HepG2 (cell line): Measurements from ENCODE around the gene VAMP5. TPM values are rescaled to one million over a fixed set of nuclear protein-coding genes. Genes with fewer than 3 reads are reported as not detected.

Experiments
- BRCA1 ChIP-seq: sonication (generic); formaldehyde crosslinking; IDR thresholded peaks from 2 replicates; pipeline ENCODE4 v1.4.0; 2020; ENCODE audit warnings: missing genetic modification reagents
- DNMT1 ChIP-seq: sonication (generic); formaldehyde crosslinking; IDR thresholded peaks from 2 replicates; pipeline ENCODE4 v1.5.1; 2020; ENCODE audit warnings: mild to moderate bottlenecking, missing genetic modification reagents
- FOXC1 ChIP-seq: sonication (generic); formaldehyde crosslinking; IDR thresholded peaks from 2 replicates; pipeline ENCODE4 v1.8.0; 2022; ENCODE audit warnings: mild to moderate bottlenecking, missing genetic modification reagents, borderline replicate concordance
- KIAA2018 ChIP-seq: sonication (generic); formaldehyde crosslinking; IDR thresholded peaks from 2 replicates; pipeline ENCODE4 v1.5.0; 2020; ENCODE audit warnings: mild to moderate bottlenecking, missing genetic modification reagents, borderline replicate concordance
- RBM22 ChIP-seq: fragments of 200-400 bp; formaldehyde crosslinking; optimal IDR thresholded peaks from 2 replicates; pipeline ENCODE3; 2017; ENCODE audit warnings: mild to moderate bottlenecking, low read length, moderate library complexity
- TAF1 ChIP-seq: sonication (generic); formaldehyde crosslinking; IDR thresholded peaks from 2 replicates; pipeline ENCODE4 v1.4.0; 2020; ENCODE audit warnings: missing genetic modification reagents
- ZBTB49 ChIP-seq: sonication (generic); formaldehyde crosslinking; IDR thresholded peaks from 2 replicates; pipeline ENCODE4 v1.4.0; 2020; ENCODE audit warnings: missing genetic modification reagents, borderline replicate concordance
- ZNF281 ChIP-seq: sonication (generic); formaldehyde crosslinking; IDR thresholded peaks from 2 replicates; pipeline ENCODE4 v1.4.0; 2020; ENCODE audit warnings: missing genetic modification reagents, borderline replicate concordance
- ZNF317 ChIP-seq: sonication (generic); formaldehyde crosslinking; IDR thresholded peaks from 2 replicates; pipeline ENCODE4 v1.5.0; 2020; ENCODE audit warnings: mild to moderate bottlenecking, missing genetic modification reagents
- ZNF335 ChIP-seq: sonication (generic); formaldehyde crosslinking; IDR thresholded peaks from 2 replicates; pipeline ENCODE4 v1.4.0; 2020; ENCODE audit warnings: missing genetic modification reagents
- ZNF547 ChIP-seq: sonication (generic); formaldehyde crosslinking; IDR thresholded peaks from 2 replicates; pipeline ENCODE4 v1.5.1; 2020; ENCODE audit warnings: mild to moderate bottlenecking, missing genetic modification reagents
- ZNF614 ChIP-seq: IDR thresholded peaks from 2 replicates; pipeline ENCODE4 v1.6.1; 2018; ENCODE audit warnings: missing biosample characterization, missing genetic modification reagents, inconsistent platforms, borderline replicate concordance
- ZNF792 ChIP-seq: IDR thresholded peaks from 2 replicates; pipeline ENCODE4 v1.6.1; 2016
- polyA plus RNA-seq, 8 experiments: library from polyadenylated mRNA; depleted of rRNA in 3 of 8; stranded (reverse) in 7 of 8; unstranded in 1 of 8; fragments of >200 nt; fragmentation: Illumina TruSeq in 4 of 8; extraction: Trizol in 4 of 8; gene quantifications; 2 replicates each; pipeline versions ENCODE4 v1.2.1 to v1.2.3, GENCODE V29; 2011 to 2016; ENCODE audit warnings: low read depth in 4 of 8, missing spikeins in 1 of 8, mixed read lengths in 1 of 8; ENCODE audit not compliant: insufficient read depth in 1 of 8
- total RNA-seq, 5 experiments: library from RNA; depleted of rRNA; stranded (reverse); fragments of >200 nt; fragmentation: Illumina TruSeq; extraction: Trizol; gene quantifications; 2 replicates each; pipeline ENCODE4 v1.2.3, GENCODE V29; 2016; ENCODE audit warnings: low read depth in 1 of 5

The VAMP5 gene
- total and polyA plus RNA-seq, 2 of the 13 experiments (the other 11 are each of a cell fraction or from before 2014, with no cell fraction given), result 7.2 to 56.7 TPM

- TF ChIP-seq KIAA2018 (no peak), TAF1 (CRISPR knock-in tag) (peak; percentile 63), ZNF317 (CRISPR knock-in tag) (peak; percentile 63; the same call in 1 of the 2 replicates), ZNF614 (no peak; the same call in 1 of the 2 replicates), FOXC1 (CRISPR knock-in tag) (peak; percentile 28; the same call in 1 of the 2 replicates), BRCA1 (CRISPR knock-in tag) (no peak), ZNF792 (CRISPR knock-in tag) (0 out of 2 replicates have a peak, but pooled peaks have one; percentile 9), ZNF335 (CRISPR knock-in tag) (0 out of 2 replicates have a peak, but pooled peaks have one; percentile 71), ZNF547 (CRISPR knock-in tag) (peak; percentile 55; the same call in 1 of the 2 replicates), ZNF281 (CRISPR knock-in tag) (peak; percentile 12; the same call in 1 of the 2 replicates), RBM22 (no peak), ZBTB49 (CRISPR knock-in tag) (no peak), DNMT1 (CRISPR knock-in tag) (peak; percentile 41; the same call in 1 of the 2 replicates)
Observed at GRCh38 chr2:85602476-85603234, 18.4 kb downstream of the VAMP5 start, which contains the start of gene TMEM150A (continued).
